ENCODE results near the gene ZSCAN4. TPM values are rescaled to one million over a fixed set of nuclear protein-coding genes. Genes with fewer than 3 reads are reported as not detected.

Gene ZSCAN4
- total RNA-seq, 1 experiment from 2014 or later: not detected

DNA sequence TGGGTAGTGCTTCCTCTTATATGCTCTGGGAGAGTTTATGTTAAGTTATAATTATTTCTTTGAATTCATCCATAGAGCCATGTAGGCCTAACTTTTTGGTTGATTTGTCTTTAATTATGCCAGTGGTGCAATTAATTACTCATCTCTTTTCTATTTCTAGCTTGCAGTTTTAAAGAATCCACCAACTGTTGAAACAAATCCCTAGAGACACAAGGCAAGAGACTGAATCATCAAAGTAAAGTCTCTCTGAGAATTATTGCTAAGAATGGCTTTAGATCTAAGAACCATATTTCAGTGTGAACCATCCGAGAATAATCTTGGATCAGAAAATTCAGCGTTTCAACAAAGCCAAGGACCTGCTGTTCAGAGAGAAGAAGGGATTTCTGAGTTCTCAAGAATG lies 7.1 kb downstream of the ZSCAN4 start:
- DNase-seq (ENCODE audit: low spot score): no peak

DNA sequence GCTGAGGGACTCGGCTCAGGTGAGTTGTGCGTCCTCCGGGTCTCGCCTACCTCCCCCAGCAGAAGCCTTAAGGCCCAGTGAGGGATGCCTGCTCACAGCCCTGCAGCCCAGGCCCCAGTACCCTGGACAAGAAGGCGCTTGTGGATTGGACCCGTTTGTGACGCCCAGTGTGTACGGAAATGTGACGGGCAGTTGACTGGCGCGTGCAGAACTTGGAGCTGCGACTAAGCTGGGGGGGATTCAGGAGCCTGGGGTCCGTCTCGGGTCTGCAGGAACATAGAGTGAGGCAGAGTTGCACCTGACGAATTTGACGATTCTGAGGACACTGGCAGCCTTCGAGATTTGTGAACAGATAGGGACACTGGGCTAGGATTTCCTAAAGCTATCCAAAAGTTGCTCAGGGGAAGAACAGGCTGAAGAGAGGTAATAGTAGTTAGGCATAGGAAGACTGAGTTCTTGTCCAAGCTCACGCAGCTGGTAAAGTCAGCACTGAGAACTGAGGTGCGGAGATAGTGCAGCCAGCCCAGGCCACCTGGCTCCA lies 13.6 kb downstream of the ZSCAN4 start:
- DNase-seq (ENCODE audit: low spot score): no peak

- no peak for DNase-seq (ENCODE audit: low spot score)
Observed at GRCh38 chr19:57686727-57687126, 18.0 kb downstream of the ZSCAN4 start.

DNA sequence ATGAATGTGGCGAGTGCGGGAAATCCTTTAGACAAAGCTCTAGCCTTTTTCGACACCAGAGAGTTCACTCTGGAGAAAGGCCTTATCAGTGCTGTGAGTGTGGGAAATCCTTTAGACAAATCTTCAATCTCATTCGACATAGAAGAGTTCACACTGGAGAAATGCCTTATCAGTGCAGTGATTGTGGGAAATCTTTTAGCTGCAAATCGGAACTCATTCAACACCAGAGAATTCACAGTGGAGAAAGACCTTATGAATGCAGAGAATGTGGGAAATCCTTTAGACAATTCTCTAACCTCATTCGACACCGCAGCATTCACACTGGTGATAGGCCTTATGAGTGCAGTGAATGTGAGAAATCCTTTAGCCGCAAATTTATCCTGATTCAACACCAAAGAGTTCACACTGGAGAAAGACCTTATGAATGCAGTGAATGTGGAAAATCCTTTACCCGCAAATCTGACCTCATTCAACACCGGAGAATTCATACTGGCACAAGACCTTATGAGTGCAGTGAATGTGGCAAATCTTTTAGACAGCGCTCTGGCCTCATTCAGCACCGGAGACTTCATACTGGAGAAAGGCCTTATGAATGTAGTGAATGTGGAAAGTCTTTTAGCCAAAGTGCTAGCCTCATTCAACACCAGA lies 18.8 kb downstream of the ZSCAN4 start:
- no peak for DNase-seq (ENCODE audit: low spot score)

- DNase-seq (ENCODE audit: low spot score): no peak
Observed at GRCh38 chr19:57688011-57688763, 19.5 kb downstream of the ZSCAN4 start.

- no peak for DNase-seq (ENCODE audit: low spot score)
Observed at GRCh38 chr19:57689750-57690149, 21.0 kb downstream of the ZSCAN4 start.

DNA sequence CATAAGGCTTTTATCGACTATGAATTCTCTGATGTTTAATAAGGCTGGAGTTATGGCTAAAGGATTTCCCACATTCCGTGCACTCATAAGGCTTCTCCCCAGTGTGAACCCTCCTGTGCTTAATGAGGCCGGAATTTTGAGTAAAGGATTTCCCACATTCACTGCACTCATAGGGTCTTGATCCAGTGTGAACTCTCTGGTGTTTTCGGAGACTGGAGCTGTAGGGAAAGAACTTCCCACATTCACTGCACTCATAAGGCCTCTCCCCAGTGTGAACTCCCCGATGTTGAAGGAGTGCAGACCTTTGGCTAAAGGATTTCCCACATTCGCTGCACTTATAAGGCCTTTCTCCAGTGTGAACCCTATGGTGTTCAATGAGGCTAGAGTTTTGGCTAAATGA lies 32.9 kb downstream of the ZSCAN4 start:
- DNase-seq (ENCODE audit: low spot score): no peak

DNA sequence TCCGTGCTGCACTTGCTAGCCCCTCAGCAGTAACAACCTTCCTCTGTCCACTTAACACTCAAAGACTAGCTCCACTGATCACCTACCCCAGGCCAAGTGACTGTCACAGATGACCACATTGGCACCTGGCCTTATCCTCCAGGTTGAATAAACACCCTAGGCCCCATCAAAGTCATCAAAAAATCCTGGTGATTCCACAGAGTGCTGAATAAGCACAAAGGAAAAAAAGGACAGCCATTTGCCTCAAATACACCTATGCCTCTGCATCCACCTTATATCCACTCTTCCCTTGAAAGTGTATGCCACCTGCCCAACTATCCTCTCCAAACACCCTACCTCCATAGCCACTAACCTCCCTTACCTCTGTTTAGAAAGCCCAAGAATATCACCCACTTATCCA lies 37.6 kb downstream of the ZSCAN4 start:
- no peak for DNase-seq (ENCODE audit: low spot score)

GRCh38 chr19:57708641-57709361 lies 40.1 kb downstream of the ZSCAN4 start, which contains the start of gene ZNF154:
ZNF154 (minus strand) TSS chr19:57709204; CDS start chr19:57708971, 233 bp downstream.
- DNase-seq (ENCODE audit: low spot score): no peak

DNA sequence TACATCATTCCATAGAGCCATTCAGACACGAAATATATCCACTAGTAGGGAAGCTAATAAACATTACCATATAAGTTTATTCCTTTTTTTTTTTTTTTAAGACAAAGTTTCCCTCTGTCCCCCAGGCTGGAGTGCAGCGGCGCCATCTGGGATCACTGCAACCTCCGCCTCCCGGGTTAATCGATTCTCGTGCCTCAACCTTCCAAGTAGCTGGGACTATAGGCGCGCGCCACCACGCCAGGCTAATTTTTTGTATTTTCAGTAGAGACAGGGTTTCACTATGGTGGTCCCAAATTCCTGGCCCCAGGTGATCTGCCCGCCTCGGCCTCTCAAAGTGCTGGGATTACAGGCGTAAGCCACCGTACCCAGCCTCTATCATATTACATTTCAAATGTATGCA lies 40.9 kb downstream of the ZSCAN4 start:
- DNase-seq (ENCODE audit: low spot score): no peak

DNA sequence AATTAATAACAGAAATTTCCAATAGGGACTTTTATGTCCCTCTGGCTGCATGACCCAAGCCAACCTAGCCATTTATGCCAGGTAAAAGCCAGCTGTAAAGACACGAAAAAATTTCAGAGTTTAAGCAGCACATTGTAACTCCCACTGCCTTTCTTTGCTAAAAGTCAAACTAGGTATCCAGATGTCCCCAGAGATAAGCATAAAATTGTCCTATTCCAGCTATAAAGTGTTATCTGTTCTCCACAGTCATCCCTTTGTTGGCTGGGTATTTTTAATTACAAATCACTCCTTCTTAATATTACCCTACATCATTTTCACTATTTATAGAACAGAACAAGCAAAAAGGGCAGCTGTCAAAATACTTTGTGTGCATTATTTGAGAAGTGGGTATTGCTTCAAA lies 43.5 kb downstream of the ZSCAN4 start:
- DNase-seq (ENCODE audit: low spot score): no peak

DNA sequence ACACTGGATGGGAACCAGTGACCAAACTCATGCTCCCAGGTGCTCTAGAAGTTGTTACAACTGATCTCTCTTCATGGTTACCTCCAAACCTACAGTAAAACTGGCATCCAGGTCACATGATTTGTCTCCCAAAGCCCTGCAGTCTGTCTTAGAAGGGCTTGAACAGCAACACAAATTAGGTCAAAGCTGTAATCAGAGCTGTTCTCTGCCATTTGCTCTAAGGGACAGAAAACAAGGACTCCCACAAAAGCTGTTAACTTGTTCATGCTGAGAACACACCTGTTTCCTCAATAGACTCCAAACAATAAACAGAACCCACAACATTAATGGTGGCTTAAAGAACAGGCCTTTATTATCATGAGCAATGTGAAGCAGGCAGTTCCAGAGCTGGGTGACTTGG lies 50.7 kb downstream of the ZSCAN4 start:
- no peak for DNase-seq (ENCODE audit: low spot score)

DNA sequence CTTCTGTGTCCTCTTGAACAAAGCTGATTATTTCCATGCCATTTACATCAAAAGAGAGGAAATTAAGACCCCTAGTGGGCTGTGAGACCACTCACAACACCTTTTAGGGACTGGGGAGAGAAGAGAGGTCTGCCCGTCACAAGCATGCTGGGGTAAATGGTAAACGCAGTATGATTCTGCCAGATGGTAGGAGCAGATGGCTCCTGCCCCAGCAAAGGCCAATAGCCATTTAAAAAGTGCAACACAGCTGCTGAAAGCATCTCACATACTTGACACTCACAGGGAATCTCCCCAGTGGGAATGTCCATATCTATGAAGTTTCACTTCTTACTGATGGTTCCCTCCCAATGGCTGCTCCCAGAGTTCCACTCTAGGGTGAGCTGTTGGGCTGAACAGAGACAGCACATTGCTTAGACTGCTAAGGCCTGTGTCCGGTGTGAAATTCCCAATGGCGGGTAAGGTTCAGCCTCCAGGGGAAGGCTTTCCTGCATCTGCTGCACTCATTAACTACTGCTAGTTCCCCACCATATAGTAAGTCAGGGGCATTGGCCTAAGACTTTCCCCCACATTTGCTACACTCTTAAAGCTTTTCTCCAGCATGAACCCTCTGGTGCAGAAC lies 51.3 kb downstream of the ZSCAN4 start:
- DNase-seq (ENCODE audit: low spot score): no peak

DNA sequence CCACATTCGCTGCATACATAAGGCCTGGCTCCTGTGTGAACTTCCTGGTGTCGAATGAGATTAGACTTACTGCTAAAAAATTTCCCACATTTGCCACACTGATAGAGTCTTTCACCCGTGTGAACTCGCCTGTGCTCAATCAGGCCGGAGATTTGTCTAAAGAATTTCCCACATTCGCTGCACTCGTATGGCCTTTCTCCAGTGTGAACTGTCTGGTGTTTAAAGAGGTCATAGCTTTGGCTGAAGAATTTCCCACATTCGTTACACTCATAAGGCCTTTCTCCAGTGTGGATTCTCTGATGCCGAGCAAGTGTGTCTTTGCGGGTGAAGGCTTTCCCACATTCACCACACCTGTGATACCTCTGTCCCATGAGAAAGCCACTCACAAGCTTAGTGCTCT lies 52.1 kb downstream of the ZSCAN4 start:
- no peak for DNase-seq (ENCODE audit: low spot score)

Other genes starting within 250 kb of the ZSCAN4 start
- gene ZNF749, start 233.6 kb upstream of the ZSCAN4 start, total RNA-seq (2014; rRNA removed; shearing (Covaris generic)): 22.9 and 27.6 TPM in 2 replicates
- gene VN1R1, start 211.8 kb upstream of the ZSCAN4 start, total RNA-seq (2014; rRNA removed; shearing (Covaris generic)): 0.08 TPM in 1 of 2 replicates, not detected in the other
- gene ZNF772, start 191.4 kb upstream of the ZSCAN4 start, total RNA-seq (2014; rRNA removed; shearing (Covaris generic)): 0.28 and 0.31 TPM in 2 replicates
- 8.1 and 19.3 TPM in 2 replicates for gene ZNF419, start 181.2 kb upstream of the ZSCAN4 start, total RNA-seq (2014; rRNA removed; shearing (Covaris generic))
- gene ZNF773, start 169.0 kb upstream of the ZSCAN4 start, total RNA-seq (2014; rRNA removed; shearing (Covaris generic)): 5.3 and 5.5 TPM in 2 replicates
- gene ZNF549, start 141.6 kb upstream of the ZSCAN4 start, total RNA-seq (2014; rRNA removed; shearing (Covaris generic)): not detected in 2 replicates
- 1.1 and 6.1 TPM in 2 replicates for gene ZNF550, start 109.1 kb upstream of the ZSCAN4 start, total RNA-seq (2014; rRNA removed; shearing (Covaris generic))
- 2.5 and 3.1 TPM in 2 replicates for gene ZNF416, start 90.0 kb upstream of the ZSCAN4 start, total RNA-seq (2014; rRNA removed; shearing (Covaris generic))
- gene ZIK1, start 84.8 kb upstream of the ZSCAN4 start, total RNA-seq (2014; rRNA removed; shearing (Covaris generic)): 0.23 TPM in 1 of 2 replicates, not detected in the other
- gene ZNF530, start 69.0 kb upstream of the ZSCAN4 start, total RNA-seq (2014; rRNA removed; shearing (Covaris generic)): 2.7 and 5.7 TPM in 2 replicates
- gene ZNF134, start 54.7 kb upstream of the ZSCAN4 start, total RNA-seq (2014; rRNA removed; shearing (Covaris generic)): not detected in 2 replicates
- gene ZNF211, start 35.8 kb upstream of the ZSCAN4 start, total RNA-seq (2014; rRNA removed; shearing (Covaris generic)): 2.7 and 8.1 TPM in 2 replicates
- 25.5 and 26.5 TPM in 2 replicates for gene ZNF551, start 13.0 kb downstream of the ZSCAN4 start, total RNA-seq (2014; rRNA removed; shearing (Covaris generic))
- gene ZNF154, start 40.3 kb downstream of the ZSCAN4 start, total RNA-seq (2014; rRNA removed; shearing (Covaris generic)): 0.05 TPM in 1 of 2 replicates, not detected in the other
- not detected in 2 replicates for gene ZNF671, start 58.7 kb downstream of the ZSCAN4 start, total RNA-seq (2014; rRNA removed; shearing (Covaris generic))
- 11.4 and 14.6 TPM in 2 replicates for gene ZNF776, start 77.9 kb downstream of the ZSCAN4 start, total RNA-seq (2014; rRNA removed; shearing (Covaris generic))
- gene ZNF586, start 100.7 kb downstream of the ZSCAN4 start, total RNA-seq (2014; rRNA removed; shearing (Covaris generic)): 18.3 and 18.5 TPM in 2 replicates
- 17.3 and 22.3 TPM in 2 replicates for gene ZNF552, start 146.0 kb downstream of the ZSCAN4 start, total RNA-seq (2014; rRNA removed; shearing (Covaris generic))
- 32.1 and 40.0 TPM in 2 replicates for gene ZNF587B, start 161.4 kb downstream of the ZSCAN4 start, total RNA-seq (2014; rRNA removed; shearing (Covaris generic))
- gene ZNF587, start 180.9 kb downstream of the ZSCAN4 start, total RNA-seq (2014; rRNA removed; shearing (Covaris generic)): 33.7 and 39.4 TPM in 2 replicates
- gene ZNF814, start 220.1 kb downstream of the ZSCAN4 start, total RNA-seq (2014; rRNA removed; shearing (Covaris generic)): 8.6 and 11.1 TPM in 2 replicates
- gene ZNF417, start 247.7 kb downstream of the ZSCAN4 start, total RNA-seq (2014; rRNA removed; shearing (Covaris generic)): 9.4 and 9.8 TPM in 2 replicates